SK-N-SH (cell line): Measurements from ENCODE around the gene RUVBL1. TPM values are rescaled to one million over a fixed set of nuclear protein-coding genes. Genes with fewer than 3 reads are reported as not detected.

Source experiments
- CTCF ChIA-PET: fragments of 300-600, 350-600 bp; formaldehyde crosslinking; extraction: SDS; loops from one replicate; lab custom pipeline; 2021; lab: Yijun Ruan, JAX
- POLR2A ChIA-PET: fragments of 350-600 bp; sonication (Branson Sonifier 250); formaldehyde crosslinking; extraction: SDS; loops from one replicate; lab custom pipeline; 2020; ENCODE audit warnings: antibody characterized with exemption, inconsistent platforms; lab: Yijun Ruan, JAX
- DNase-seq: peaks from one replicate; pipeline ENCODE4 v3.0.0; 2012
- H2AFZ ChIP-seq: fragments of 200-600 bp; sonication (generic); 2 replicates; pipeline ENCODE4 v1.8.1; 2016; ENCODE audit warnings: antibody characterized with exemption, mild to moderate bottlenecking, low read depth
- H3F3A ChIP-seq: fragments of 200-600 bp; sonication (generic); replicated peaks from 2 replicates; pipeline ENCODE3; 2016; ENCODE audit warnings: antibody characterized with exemption, mild to moderate bottlenecking; ENCODE audit not compliant: insufficient read depth
- H3K27ac ChIP-seq, 2 experiments: fragments of 200-500 bp in 1 of 2; fragments of 200-600 bp in 1 of 2; sonication (Bioruptor generic) in 1 of 2; sonication (generic), shearing (Covaris generic) in 1 of 2; 2 replicates each; pipeline versions ENCODE4 v1.5.1 to v1.6.1; 2014 to 2016; ENCODE audit warnings: low read depth in 2 of 2, inconsistent platforms in 1 of 2, low read length in 1 of 2, mild to moderate bottlenecking in 1 of 2, mixed read lengths in 1 of 2
- H3K27me3 ChIP-seq: fragments of 200-600 bp; sonication (generic), shearing (Covaris generic); 2 replicates; pipeline ENCODE4 v1.6.1; 2016; ENCODE audit warnings: mixed run types; ENCODE audit not compliant: insufficient read depth
- H3K36me3 ChIP-seq, 2 experiments: fragments of 200-500 bp in 1 of 2; fragments of 200-600 bp in 1 of 2; sonication (Bioruptor generic) in 1 of 2; sonication (generic) in 1 of 2; replicated peaks in 1 of 2; 2 replicates each; pipeline versions ENCODE3 to v1.5.1; 2014 to 2016; ENCODE audit warnings: low read length in 1 of 2, mild to moderate bottlenecking in 1 of 2; ENCODE audit not compliant: insufficient read depth in 2 of 2, control insufficient read depth in 1 of 2
- H3K4me1 ChIP-seq, 2 experiments: fragments of 200-500 bp in 1 of 2; fragments of 200-600 bp in 1 of 2; sonication (Bioruptor generic) in 1 of 2; sonication (generic), shearing (Covaris generic) in 1 of 2; 2 replicates each; pipeline versions ENCODE4 v1.5.1 to v1.6.1; 2014 to 2016; ENCODE audit warnings: low read depth in 1 of 2, low read length in 1 of 2, mixed run types in 1 of 2; ENCODE audit not compliant: insufficient read depth in 2 of 2, control insufficient read depth in 1 of 2
- H3K4me2 ChIP-seq: fragments of 200-600 bp; sonication (generic), shearing (Covaris generic); 2 replicates; pipeline ENCODE4 v1.6.1; 2017; ENCODE audit warnings: mixed run types
- H3K4me3 ChIP-seq, 2 experiments: fragments of 200-500 bp in 1 of 2; fragments of 200-600 bp in 1 of 2; sonication (Bioruptor generic) in 1 of 2; sonication (generic), shearing (Covaris generic) in 1 of 2; 2 replicates each; pipeline versions ENCODE4 v1.5.1 to v1.8.1; 2014 to 2016; ENCODE audit warnings: low read depth in 2 of 2, inconsistent platforms in 1 of 2, low read length in 1 of 2, mild to moderate bottlenecking in 1 of 2, mixed read lengths in 1 of 2, moderate library complexity in 1 of 2
- H3K79me2 ChIP-seq: fragments of 200-600 bp; sonication (generic); 2 replicates; pipeline ENCODE4 v1.8.1; 2017; ENCODE audit warnings: mild to moderate bottlenecking; ENCODE audit not compliant: insufficient read depth
- H3K9ac ChIP-seq: fragments of 200-600 bp; sonication (generic); 2 replicates; pipeline ENCODE4 v1.6.1; 2017; ENCODE audit warnings: mixed run types
- H3K9me2 ChIP-seq: fragments of 200-600 bp; sonication (generic); 2 replicates; pipeline ENCODE4 v1.6.1; 2017; ENCODE audit warnings: mixed run types
- H3K9me3 ChIP-seq: fragments of 200-600 bp; sonication (generic); 2 replicates; pipeline ENCODE4 v1.6.1; 2017; ENCODE audit warnings: mixed run types, mild to moderate bottlenecking, moderate library complexity
- H4K20me1 ChIP-seq: fragments of 200-600 bp; sonication (generic); 2 replicates; pipeline ENCODE4 v1.6.1; 2017; ENCODE audit warnings: mild to moderate bottlenecking, mixed run types; ENCODE audit not compliant: insufficient read depth
- CHD2 ChIP-seq: fragments of 150-350 bp; IDR thresholded peaks from 2 replicates; pipeline ENCODE4 v1.6.1; 2018; ENCODE audit warnings: low read length; ENCODE audit not compliant: partially characterized antibody
- FOSL2 ChIP-seq: IDR thresholded peaks from 2 replicates; pipeline ENCODE4 v1.4.0; 2012; ENCODE audit warnings: low read depth, mild to moderate bottlenecking, moderate library complexity, borderline replicate concordance
- GABPA ChIP-seq: IDR thresholded peaks from 2 replicates; pipeline ENCODE4 v1.4.0; 2012; ENCODE audit warnings: low read depth, mild to moderate bottlenecking
- GATA2 ChIP-seq: sonication (generic); formaldehyde crosslinking; IDR thresholded peaks from 2 replicates; pipeline ENCODE4 v1.5.0; 2020; ENCODE audit warnings: mild to moderate bottlenecking, missing genetic modification reagents
- JUND ChIP-seq: IDR thresholded peaks from 2 replicates; pipeline ENCODE4 v1.4.0; 2012
- MXI1 ChIP-seq: IDR thresholded peaks from 2 replicates; pipeline ENCODE4 v1.6.1; 2012; ENCODE audit warnings: mild to moderate bottlenecking, low read depth, low read length, improper control_type of control experiment
- NRF1 ChIP-seq: IDR thresholded peaks from 2 replicates; pipeline ENCODE4 v1.6.1; 2012; ENCODE audit warnings: low read depth, mild to moderate bottlenecking, low read length
- PBX3 ChIP-seq: IDR thresholded peaks from 2 replicates; pipeline ENCODE4; 2012
- RAD21 ChIP-seq: IDR thresholded peaks from 2 replicates; pipeline ENCODE4 v1.6.1; 2012; ENCODE audit warnings: mild to moderate bottlenecking, low read length
- RFX5 ChIP-seq: IDR thresholded peaks from 2 replicates; pipeline ENCODE4 v1.6.1; 2012; ENCODE audit warnings: mild to moderate bottlenecking, improper control_type of control experiment, low read length
- TAF1 ChIP-seq: IDR thresholded peaks from 2 replicates; pipeline ENCODE4 v1.6.1; 2012; ENCODE audit warnings: low read depth, mild to moderate bottlenecking, low read length, moderate library complexity, borderline replicate concordance
- TCF12 ChIP-seq: IDR thresholded peaks from 2 replicates; pipeline ENCODE4 v1.4.0; 2012
- TEAD4 ChIP-seq: IDR thresholded peaks from 2 replicates; pipeline ENCODE4 v1.4.0; 2012; ENCODE audit warnings: mild to moderate bottlenecking, borderline replicate concordance; ENCODE audit not compliant: insufficient read depth
- USF2 ChIP-seq: fragments of 150-350 bp; IDR thresholded peaks from 2 replicates; pipeline ENCODE4 v1.6.1; 2017; ENCODE audit warnings: antibody characterized with exemption, low read length, low read depth, borderline replicate concordance
- WGBS: methylation state at CpG from one replicate; pipeline ENCODE4 v1.1.6; 2017; ENCODE audit warnings: low lambda C conversion rate; 5-methylcytosine and 5-hydroxymethylcytosine counted together
- polyA plus RNA-seq, 3 experiments: library from polyadenylated mRNA; depleted of rRNA; stranded (reverse); fragments of >200 nt; gene quantifications; 2 replicates each; pipeline ENCODE4 v1.2.3, GENCODE V29; 2012
- TF ChIP-seq, protein P1 (sequence below): fragments of 200-600 bp; sonication (generic); IDR thresholded peaks from 2 replicates; pipeline ENCODE4 v1.6.1; 2017; ENCODE audit warnings: antibody characterized with exemption, mild to moderate bottlenecking, moderate library complexity
- TF ChIP-seq, protein P2 (sequence below): IDR thresholded peaks from 2 replicates; pipeline ENCODE4 v1.4.0; 2012; ENCODE audit warnings: low read depth, borderline replicate concordance

RUVBL1 gene
- polyA plus RNA-seq, 1 of the 3 experiments (the other 2 are of a cell fraction): 140 TPM

DNA sequence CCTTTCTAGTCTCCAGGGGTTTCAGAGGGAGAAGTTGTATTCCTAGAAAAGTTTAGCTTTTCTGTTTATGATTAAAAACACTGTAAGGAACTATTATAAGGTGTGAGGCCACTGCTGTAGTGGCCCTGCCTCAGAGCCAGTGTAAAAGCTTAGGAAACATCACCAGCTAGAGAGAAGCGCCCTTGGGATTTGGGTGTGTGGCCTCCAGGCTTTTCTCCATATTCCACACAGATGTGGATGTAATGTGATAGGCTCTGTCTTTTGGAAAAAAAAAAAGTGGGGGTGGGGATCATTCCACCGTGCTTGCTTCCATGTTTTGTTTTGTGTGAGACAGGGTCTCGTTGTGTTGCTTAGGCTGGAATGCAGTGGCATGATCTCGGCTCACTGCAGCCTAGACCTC, 57.5 kb downstream of the RUVBL1 start:
- WGBS: 84% methylated on average over 4 of the region's 4 CpGs
- Histone ChIP-seq H3K9me2 (no peaks in the 10 kb centered on the region), H3F3A (peaks cover 42% of the 10 kb centered on the region), H3K36me3 (peaks cover 90 to 94% of the 10 kb centered on the region in 2 experiments)
- TF ChIP-seq, protein P1, sequence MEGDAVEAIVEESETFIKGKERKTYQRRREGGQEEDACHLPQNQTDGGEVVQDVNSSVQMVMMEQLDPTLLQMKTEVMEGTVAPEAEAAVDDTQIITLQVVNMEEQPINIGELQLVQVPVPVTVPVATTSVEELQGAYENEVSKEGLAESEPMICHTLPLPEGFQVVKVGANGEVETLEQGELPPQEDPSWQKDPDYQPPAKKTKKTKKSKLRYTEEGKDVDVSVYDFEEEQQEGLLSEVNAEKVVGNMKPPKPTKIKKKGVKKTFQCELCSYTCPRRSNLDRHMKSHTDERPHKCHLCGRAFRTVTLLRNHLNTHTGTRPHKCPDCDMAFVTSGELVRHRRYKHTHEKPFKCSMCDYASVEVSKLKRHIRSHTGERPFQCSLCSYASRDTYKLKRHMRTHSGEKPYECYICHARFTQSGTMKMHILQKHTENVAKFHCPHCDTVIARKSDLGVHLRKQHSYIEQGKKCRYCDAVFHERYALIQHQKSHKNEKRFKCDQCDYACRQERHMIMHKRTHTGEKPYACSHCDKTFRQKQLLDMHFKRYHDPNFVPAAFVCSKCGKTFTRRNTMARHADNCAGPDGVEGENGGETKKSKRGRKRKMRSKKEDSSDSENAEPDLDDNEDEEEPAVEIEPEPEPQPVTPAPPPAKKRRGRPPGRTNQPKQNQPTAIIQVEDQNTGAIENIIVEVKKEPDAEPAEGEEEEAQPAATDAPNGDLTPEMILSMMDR: no peak
- no peak for TF ChIP-seq GATA2 (CRISPR knock-in tag)
- no peak for TF ChIP-seq MXI1
- TF ChIP-seq, protein P2, sequence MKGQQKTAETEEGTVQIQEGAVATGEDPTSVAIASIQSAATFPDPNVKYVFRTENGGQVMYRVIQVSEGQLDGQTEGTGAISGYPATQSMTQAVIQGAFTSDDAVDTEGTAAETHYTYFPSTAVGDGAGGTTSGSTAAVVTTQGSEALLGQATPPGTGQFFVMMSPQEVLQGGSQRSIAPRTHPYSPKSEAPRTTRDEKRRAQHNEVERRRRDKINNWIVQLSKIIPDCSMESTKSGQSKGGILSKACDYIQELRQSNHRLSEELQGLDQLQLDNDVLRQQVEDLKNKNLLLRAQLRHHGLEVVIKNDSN: no peak
- no peak for TF ChIP-seq TAF1
- no peak for TF ChIP-seq CHD2
- no peak for TF ChIP-seq FOSL2
- no peak for TF ChIP-seq GABPA
- no peak for TF ChIP-seq TCF12
- TF ChIP-seq JUND: no peak
- no peak for TF ChIP-seq RAD21
- TF ChIP-seq RFX5: no peak
- no peak for TF ChIP-seq PBX3
- no peak for TF ChIP-seq USF2
- TF ChIP-seq TEAD4: no peak
- no peak for TF ChIP-seq NRF1
- TF ChIP-seq, all 33 proteins: peak for 0
- no peak overlapping the region for H3K27ac ChIP-seq
- H3K4me3 ChIP-seq: no peak overlapping the region
- peaks cover 53% of the 10 kb centered on the region for H4K20me1 ChIP-seq
- no peaks in the 10 kb centered on the region for H3K9me3 ChIP-seq
- no peak overlapping the region for H3K4me2 ChIP-seq
- ChIA-PET CTCF (interaction anchor here (1.6 to 4.4 kb wide), 4 partner anchors 10 to 68 kb away, joined by 5 to 21 read pairs (median 18); no protein-coding TSS in a partner anchor), POLR2A (interaction anchor here (1.4 kb wide), 1 partner anchor 9 kb away, joined by 6 read pairs; no protein-coding TSS in a partner anchor)
- H3K79me2 ChIP-seq: peaks cover 75% of the 10 kb centered on the region
- no peak overlapping the region for H2AFZ ChIP-seq
- H3K4me1 ChIP-seq: peaks cover 7 to 10% of the 10 kb centered on the region in 2 experiments; a peak in 2 of 4 replicates
- DNase-seq: no peak
- H3K9ac ChIP-seq: no peak overlapping the region
- no peaks in the 10 kb centered on the region for H3K27me3 ChIP-seq
